Ovary (tissue), 9 donors: ENCODE measurements around the gene ARHGAP4. TPM values are rescaled to one million over a fixed set of nuclear protein-coding genes. Genes with fewer than 3 reads are reported as not detected.

ENCODE experiments used
- DNase-seq, 5 donors: peaks; one replicate each; pipeline ENCODE4 v3.0.0-alpha.2; 2019 to 2020
- H3K27ac ChIP-seq, 2 donors: fragments of 200-600 bp; one replicate each; pipeline versions ENCODE4 v1.5.1 to v1.8.0; 2019 to 2022
- H3K27me3 ChIP-seq: fragments of 200-600 bp; one replicate; pipeline ENCODE4 v1.8.0; 2022
- H3K36me3 ChIP-seq: fragments of 200-600 bp; sonication (generic); one replicate; pipeline ENCODE4 v1.5.1; 2019
- H3K4me1 ChIP-seq: one replicate; pipeline ENCODE4 v1.8.1; 2013; ENCODE audit warnings: mild to moderate bottlenecking, moderate library complexity; ENCODE audit not compliant: insufficient read depth
- H3K4me3 ChIP-seq: fragments of 200-600 bp; sonication (generic); one replicate; pipeline ENCODE4 v1.5.1; 2017
- H3K9me3 ChIP-seq, 2 donors: fragments of 200-600 bp in 1 of 2; sonication (generic) in 1 of 2; one replicate each; pipeline versions ENCODE4 v1.5.1 to v1.8.1; 2013 to 2019; ENCODE audit warnings: mild to moderate bottlenecking in 1 of 2, moderate library complexity in 1 of 2
- CTCF ChIP-seq, 3 donors: fragments of 450-650 bp in 2 of 3; fragments of 200-600 bp in 1 of 3; IDR thresholded peaks; one replicate each; pipeline versions ENCODE4 v1.5.1 to v1.8.0; 2016 to 2022; ENCODE audit warnings: antibody characterized with exemption in 3 of 3, mild to moderate bottlenecking in 1 of 3
- EP300 ChIP-seq: sonication (generic); formaldehyde crosslinking; IDR thresholded peaks from one replicate; pipeline ENCODE4 v1.6.1; 2017; ENCODE audit warnings: antibody characterized with exemption
- POLR2A ChIP-seq: fragments of 450-650 bp; IDR thresholded peaks from one replicate; pipeline ENCODE4 v1.6.1; 2017; ENCODE audit warnings: antibody characterized with exemption, mild to moderate bottlenecking, moderate library complexity
- WGBS, 3 donors: extraction: QIAGEN DNeasy Blood & Tissue Kit in 1 of 3; methylation state at CpG; one replicate each; pipeline versions ENCODE4 v1.1.5 to v1.1.7; 2013 to 2017; 5-methylcytosine and 5-hydroxymethylcytosine counted together
- intact Hi-C, 4 donors: fragments of 100-400 bp; cut with DNase I; formaldehyde crosslinking; loops; one replicate each; pipeline versions ENCODE4 v1.11.0 to v1.15.1; 2022 to 2023
- polyA plus RNA-seq, 2 donors: library from polyadenylated mRNA; stranded (reverse); fragments of 200-250 nt in 1 of 2; fragments of 350-450 nt in 1 of 2; fragmentation: Illumina TruSeq in 1 of 2; extraction: RNeasy Lipid Tissue Mini Kit (QIAGEN cat#74804) in 1 of 2; gene quantifications; one replicate each; pipeline ENCODE4 v1.2.3, GENCODE V29; 2013 to 2014
- total RNA-seq, 7 donors: library from RNA; depleted of rRNA in 2 of 7; stranded (reverse); fragments of >200 nt in 2 of 7; fragmentation: NEBNext Ultra II Directional in 3 of 7; extraction: Animal tissue kit (Norgen Biotek cat#: 25700) in 3 of 7; gene quantifications; one replicate each; pipeline versions ENCODE4 v1.1.0 to v1.2.4, GENCODE V29; 2016 to 2023
- donor health status: DM: no; HTN: no; CAD: no; lungs with moderate emphysema.
- donor health status: DM: no; HTN: no; CAD: no.
- donor health status: Bipolar disorder and iron deficiency.
- donor health status: DM: yes; HTN: yes; CAD: no.
- donor health status: DM: no; HTN: no; CAD: no.
- donor health status: DM: yes; HTN: yes; CAD: no.

Gene ARHGAP4
- total and polyA plus RNA-seq, 9 donors: 1.2 to 22.3 (median 11.4) TPM

GRCh38 chrX:153941336-153942252, 15.5 kb upstream of the ARHGAP4 start:
- Histone ChIP-seq H3K27ac (no peak overlapping the region), H3K4me3 (no peak overlapping the region), H3K4me1 (no peaks in the 10 kb centered on the region), H3K9me3 (no peaks in the 10 kb centered on the region), H3K36me3 (no peaks in the 10 kb centered on the region), H3K27me3 (no peaks in the 10 kb centered on the region)
- 42 to 57% (median 47%) methylated on average over 20 to 23 of the region's 23 CpGs for WGBS, 3 donors
- DNase-seq: no peak
- no peak for TF ChIP-seq EP300
- no peak for TF ChIP-seq CTCF (IDR thresholded peaks at IDR 0.05)
- no peak for TF ChIP-seq POLR2A
- intact Hi-C loops: loop anchor here in 2 of 4 donors (10.0 kb wide), 2 partner anchors 337 to 977 kb away; no protein-coding TSS in a partner anchor

- WGBS, 3 donors: 59 to 66% (median 63%) methylated on average over 7 of the region's 7 CpGs
- intact Hi-C loops: no loop called here
- no peaks in the 10 kb centered on the region for H3K9me3 ChIP-seq
Observed at GRCh38 chrX:153939573-153939972, 13.5 kb upstream of the ARHGAP4 start.

GRCh38 chrX:153938226-153938786, 12.2 kb upstream of the ARHGAP4 start:
- no peak for DNase-seq
- TF ChIP-seq POLR2A: no peak
- TF ChIP-seq EP300: no peak
- TF ChIP-seq CTCF (IDR thresholded peaks at IDR 0.05): no peak
- intact Hi-C loops: no loop called here
- H3K27ac ChIP-seq: no peak overlapping the region
- peaks cover 7% of the 10 kb centered on the region for H3K4me1 ChIP-seq
- H3K9me3 ChIP-seq: no peaks in the 10 kb centered on the region
- 76 to 81% (median 79%) methylated on average over 10 of the region's 10 CpGs for WGBS, 3 donors
- H3K4me3 ChIP-seq: no peak overlapping the region
- H3K27me3 ChIP-seq: no peaks in the 10 kb centered on the region
- no peaks in the 10 kb centered on the region for H3K36me3 ChIP-seq

More at GRCh38 chrX:153939573-153939972, 13.5 kb upstream of the ARHGAP4 start:
- no peaks in the 10 kb centered on the region for H3K27me3 ChIP-seq
- no peak overlapping the region for H3K4me3 ChIP-seq
- TF ChIP-seq POLR2A (no peak), EP300 (no peak), CTCF (IDR thresholded peaks at IDR 0.05) (no peak)
- no peak for DNase-seq
- H3K4me1 ChIP-seq: no peaks in the 10 kb centered on the region
- no peaks in the 10 kb centered on the region for H3K36me3 ChIP-seq
- no peak overlapping the region for H3K27ac ChIP-seq

GRCh38 chrX:153937056-153937455, 11.0 kb upstream of the ARHGAP4 start:
- TF ChIP-seq EP300 (no peak), POLR2A (no peak), CTCF (IDR thresholded peaks at IDR 0.05) (no peak)
- 88 to 89% (median 88%) methylated on average over 3 of the region's 3 CpGs for WGBS, 3 donors
- H3K36me3 ChIP-seq: no peaks in the 10 kb centered on the region
- H3K27ac ChIP-seq: no peak overlapping the region
- H3K27me3 ChIP-seq: no peaks in the 10 kb centered on the region
- intact Hi-C loops: no loop called here
- peaks cover 7% of the 10 kb centered on the region for H3K4me1 ChIP-seq
- no peak for DNase-seq
- no peaks in the 10 kb centered on the region for H3K9me3 ChIP-seq
- H3K4me3 ChIP-seq: no peak overlapping the region
